Measurements from ENCODE around the gene SMCR8.

- TF ChIP-seq YY1 (IDR thresholded peaks at IDR 0.05; ENCODE audit: low read depth) (no peak), CTCF (IDR thresholded peaks at IDR 0.05) (no peak), USF1 (IDR thresholded peaks at IDR 0.05; ENCODE audit: borderline replicate concordance, low read depth) (no peak), SIN3A (IDR thresholded peaks at IDR 0.05; ENCODE audit: borderline replicate concordance, low read depth, low read length) (no peak), JUND (IDR thresholded peaks at IDR 0.05) (no peak), POLR2AphosphoS5 (IDR thresholded peaks at IDR 0.05; ENCODE audit: low read depth, low read length) (no peak), EP300 (IDR thresholded peaks at IDR 0.05; ENCODE audit: borderline replicate concordance in 1 of 2, low read depth in 1 of 2, low read length in 1 of 2) (no peak), RFX5 (IDR thresholded peaks at IDR 0.05; ENCODE audit: low read length) (no peak), MEF2A (IDR thresholded peaks at IDR 0.05; ENCODE audit: borderline replicate concordance, low read depth) (no peak), FOXM1 (IDR thresholded peaks at IDR 0.05; ENCODE audit: low read depth) (no peak), MXI1 (IDR thresholded peaks at IDR 0.05; ENCODE audit: low read depth, low read length) (no peak), FOXJ3 (CRISPR knock-in tag; IDR thresholded peaks at IDR 0.05) (no peak), USF2 (IDR thresholded peaks at IDR 0.05; ENCODE audit: borderline replicate concordance, low read depth, low read length) (no peak), RCOR1 (IDR thresholded peaks at IDR 0.05; ENCODE audit: low read length) (no peak)
Measured at GRCh38 chr17:18323507-18324139, 8.5 kb downstream of the SMCR8 start.

Measured in SK-N-SH (cell line).